Transverse colon (tissue), 4 donors: Measurements from ENCODE around the gene PTPRD. TPM values are rescaled to one million over a fixed set of nuclear protein-coding genes. Genes with fewer than 3 reads are reported as not detected.

ENCODE experiments used
- DNase-seq: peaks from one replicate; pipeline ENCODE4 v3.0.0-alpha.2; 2019
- H3K27ac ChIP-seq, 4 donors: fragments of 200-600 bp; sonication (generic); 2 replicates each; pipeline ENCODE4 v1.5.1; 2016 to 2018; ENCODE audit warnings: inconsistent platforms in 4 of 4
- H3K27me3 ChIP-seq: fragments of 200-600 bp; sonication (generic); 2 replicates; pipeline ENCODE4 v1.5.1; 2017; ENCODE audit warnings: inconsistent platforms
- H3K36me3 ChIP-seq, 4 donors: fragments of 200-600 bp; sonication (generic); 2 replicates each; pipeline ENCODE4 v1.5.1; 2017 to 2019; ENCODE audit warnings: inconsistent platforms in 4 of 4
- H3K4me1 ChIP-seq, 4 donors: fragments of 200-600 bp; sonication (generic); 2 replicates each; pipeline ENCODE4 v1.5.1; 2017 to 2020; ENCODE audit warnings: inconsistent platforms in 4 of 4
- H3K4me3 ChIP-seq, 4 donors: fragments of 200-600 bp; sonication (generic); 1 replicate in 1 of 4; 2 replicates in 3 of 4; pipeline versions ENCODE4 v1.5.1 to v1.6.1; 2017 to 2019; ENCODE audit warnings: inconsistent platforms in 4 of 4
- H3K9me3 ChIP-seq, 2 donors: fragments of 200-600 bp; sonication (generic); 2 replicates each; pipeline ENCODE4 v1.5.1; 2017 to 2019; ENCODE audit warnings: inconsistent platforms in 2 of 2
- CTCF ChIP-seq, 5 experiments: fragments of 200-600 bp in 3 of 5; fragments of 450-650 bp in 2 of 5; sonication (generic) in 3 of 5; IDR thresholded peaks; 1 replicate in 2 of 5; 2 replicates in 3 of 5; pipeline ENCODE4 v1.5.1; 2016 to 2017; ENCODE audit warnings: antibody characterized with exemption in 5 of 5, inconsistent platforms in 3 of 5, mild to moderate bottlenecking in 2 of 5, moderate library complexity in 1 of 5
- EP300 ChIP-seq: sonication (generic); formaldehyde crosslinking; IDR thresholded peaks from one replicate; pipeline ENCODE4 v1.6.1; 2017; ENCODE audit warnings: antibody characterized with exemption, low read depth
- POLR2A ChIP-seq: fragments of 450-650 bp; IDR thresholded peaks from one replicate; pipeline ENCODE4 v1.6.1; 2016; ENCODE audit warnings: antibody characterized with exemption, mild to moderate bottlenecking, moderate library complexity
- POLR2AphosphoS5 ChIP-seq, 3 donors: sonication (generic); formaldehyde crosslinking; IDR thresholded peaks; one replicate each; pipeline ENCODE4 v1.6.1; 2016; ENCODE audit warnings: antibody characterized with exemption in 3 of 3
- WGBS, 2 donors: methylation state at CpG; one replicate each; pipeline ENCODE4 v1.1.5; 2018; ENCODE audit warnings: low coverage in 1 of 2; 5-methylcytosine and 5-hydroxymethylcytosine counted together
- in situ Hi-C, 4 donors: fragments of 200-750 bp; cut with MboI; loops; one replicate each; pipeline versions ENCODE4 v1.15.0 to v1.15.1; 2017; ENCODE audit warnings: low sequenced_read_pairs in 3 of 4, low pct_ligation_motif_present in 1 of 4, low pct_unique_long_range_greater_than_20kb in 1 of 4
- intact Hi-C: fragments of 100-400 bp; cut with DNase I; formaldehyde crosslinking; loops from one replicate; pipeline ENCODE4 v1.15.1; 2023; ENCODE audit warnings: low total_unique reads
- total RNA-seq, 4 donors: library from RNA; depleted of rRNA; stranded (reverse); fragments of >200 nt; gene quantifications; one replicate each; pipeline ENCODE4 v1.1.0, GENCODE V29; 2016

Gene PTPRD
- total RNA-seq, 4 donors from 2014 or later = 43.0 to 115 (median 79.1) TPM

- Histone ChIP-seq H3K4me1 (no peaks in the 10 kb centered on the region), H3K27me3 (no peaks in the 10 kb centered on the region), H3K36me3 (no peaks in the 10 kb centered on the region), H3K9me3 (no peaks in the 10 kb centered on the region), H3K4me3 (no peak overlapping the region), H3K27ac (no peak overlapping the region)
- in situ Hi-C loops = no loop called here
- no peak for DNase-seq
- WGBS, 2 donors = 13 to 75% methylated on average over 1 of the region's 1 CpG
- intact Hi-C loops = no loop called here
- TF ChIP-seq EP300 = no peak
- no peak for TF ChIP-seq CTCF (IDR thresholded peaks at IDR 0.05)
- TF ChIP-seq POLR2A = no peak
- TF ChIP-seq POLR2AphosphoS5 (IDR thresholded peaks at IDR 0.05) = no peak
These were observed 1887.2 kb downstream of the PTPRD start for GRCh38 chr9:8725635-8726034.

- 86 to 100% methylated on average over 1 to 11 of the region's 11 CpGs for WGBS, 2 donors
These were observed 1888.4 kb downstream of the PTPRD start for GRCh38 chr9:8724284-8725018.

GRCh38 chr9:8723195-8723594 is 1889.6 kb downstream of the PTPRD start:
- no peaks in the 10 kb centered on the region for H3K4me1 ChIP-seq
- H3K36me3 ChIP-seq = no peaks in the 10 kb centered on the region
- no peak for DNase-seq
- H3K4me3 ChIP-seq = no peak overlapping the region
- H3K9me3 ChIP-seq = no peaks in the 10 kb centered on the region
- 88 to 90% methylated on average over 5 of the region's 5 CpGs for WGBS, 2 donors
- in situ Hi-C loops = no loop called here
- H3K27me3 ChIP-seq = no peaks in the 10 kb centered on the region
- intact Hi-C loops = no loop called here
- TF ChIP-seq CTCF (IDR thresholded peaks at IDR 0.05) (no peak), POLR2A (no peak), EP300 (no peak)
- H3K27ac ChIP-seq = no peak overlapping the region

More at GRCh38 chr9:8724284-8725018, 1888.4 kb downstream of the PTPRD start:
- intact Hi-C loops (no loop called here), in situ Hi-C loops (no loop called here)
- no peaks in the 10 kb centered on the region for H3K36me3 ChIP-seq
- no peak overlapping the region for H3K27ac ChIP-seq
- H3K4me1 ChIP-seq = no peaks in the 10 kb centered on the region
- no peak for TF ChIP-seq EP300
- TF ChIP-seq POLR2A = no peak
- TF ChIP-seq CTCF (IDR thresholded peaks at IDR 0.05) = no peak
- no peaks in the 10 kb centered on the region for H3K9me3 ChIP-seq
- H3K27me3 ChIP-seq = no peaks in the 10 kb centered on the region
- no peak for DNase-seq
- no peak overlapping the region for H3K4me3 ChIP-seq

- Histone ChIP-seq H3K9me3 (no peaks in the 10 kb centered on the region), H3K36me3 (no peaks in the 10 kb centered on the region), H3K27ac (no peak overlapping the region), H3K4me3 (no peak overlapping the region), H3K4me1 (no peaks in the 10 kb centered on the region), H3K27me3 (no peaks in the 10 kb centered on the region)
- intact Hi-C loops = no loop called here
- TF ChIP-seq POLR2AphosphoS5 (IDR thresholded peaks at IDR 0.05) (no peak), CTCF (IDR thresholded peaks at IDR 0.05) (no peak), POLR2A (no peak), EP300 (no peak)
- in situ Hi-C loops = no loop called here
- no peak for DNase-seq
- WGBS, 2 donors = 64 to 100% methylated on average over 1 of the region's 1 CpG
These were observed 1892.8 kb downstream of the PTPRD start for GRCh38 chr9:8719833-8720486.
